Activated effector memory CD4-positive, alpha-beta T cell treated with Interleukin-2 at 50 U/mL for 16 hours (primary cell): Measurements from ENCODE around the gene PPP1R12B.
"Not testable (repeated sequence)": the region's sequence is repeated elsewhere in the genome, so short reads cannot be mapped to it uniquely, and the experiment has no call there.

Experiments used
- DNase-seq: peaks from one replicate; pipeline ENCODE4 v3.0.0-alpha.2; 2020

The PPP1R12B gene

DNA sequence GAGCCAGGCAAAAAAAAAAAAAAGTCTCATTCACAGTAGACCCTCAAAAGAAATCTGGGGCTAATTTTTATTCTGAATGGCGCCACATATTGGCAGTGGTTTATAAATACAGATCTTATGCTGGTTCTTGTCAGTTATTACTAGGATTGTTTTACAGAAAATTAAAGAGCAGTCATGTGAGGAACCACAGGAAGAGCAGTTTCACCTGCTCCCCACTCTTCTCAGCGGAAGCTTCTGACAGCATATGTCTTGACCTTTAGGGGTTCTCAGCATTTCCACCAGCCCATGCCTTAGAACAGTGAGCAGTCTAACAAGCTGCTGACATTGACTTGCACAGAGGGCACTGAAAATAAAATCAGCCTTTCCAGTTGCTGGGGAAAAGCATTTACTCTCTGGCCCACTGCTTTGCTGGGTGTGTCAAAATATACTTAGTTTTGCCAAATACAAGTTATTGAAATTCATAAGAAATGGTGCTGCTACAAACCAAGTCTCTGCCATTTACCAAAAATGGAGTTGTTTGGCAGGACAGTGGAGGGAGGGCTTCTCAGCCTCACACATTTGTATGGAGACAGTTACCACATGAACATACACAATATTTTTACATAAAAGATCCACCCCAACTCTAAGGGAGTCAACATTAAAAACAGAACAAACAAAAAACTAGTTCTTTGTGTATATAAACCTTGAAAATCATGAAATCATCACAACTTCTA is 217.5 kb downstream of the PPP1R12B start:
- no peak for DNase-seq

DNA sequence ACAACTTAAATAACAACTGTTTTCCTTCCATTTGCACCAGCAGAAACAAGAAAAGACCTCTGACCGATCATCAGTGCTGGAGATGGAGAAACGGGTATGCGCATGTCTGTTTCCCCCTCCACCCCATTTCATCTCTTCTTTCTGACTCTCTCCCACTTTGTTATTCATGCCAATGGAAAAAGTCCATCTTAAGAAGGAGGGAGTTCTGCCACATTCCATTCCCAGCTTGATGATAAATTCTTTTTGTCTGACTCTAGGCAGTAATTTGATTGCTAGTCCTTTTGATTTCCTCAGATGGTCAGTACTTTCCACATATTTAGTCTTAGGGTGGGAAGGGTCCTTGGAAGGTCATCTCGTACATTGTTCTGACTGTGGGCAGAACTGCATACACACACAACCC is 219.2 kb downstream of the PPP1R12B start:
- no peak for DNase-seq

DNA sequence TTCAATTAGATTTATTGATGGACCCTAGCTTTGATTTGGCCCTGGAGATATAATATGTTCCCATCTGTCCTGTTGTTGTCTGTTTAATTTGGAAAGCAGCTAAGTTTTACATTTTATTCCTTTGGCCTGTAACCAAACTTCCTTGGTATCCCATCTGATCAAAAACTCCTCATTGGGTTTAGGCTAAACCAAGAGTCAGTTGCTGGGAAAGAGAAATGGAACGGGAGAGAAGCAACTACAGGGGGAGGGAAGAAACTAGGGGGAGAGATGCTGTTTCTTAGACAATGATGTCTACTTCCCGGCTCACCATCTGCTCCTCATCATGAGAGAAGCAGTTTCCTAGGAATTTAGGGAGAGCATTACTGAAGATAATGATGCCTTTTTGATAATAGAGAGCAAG is 219.9 kb downstream of the PPP1R12B start:
- DNase-seq: no peak

DNA sequence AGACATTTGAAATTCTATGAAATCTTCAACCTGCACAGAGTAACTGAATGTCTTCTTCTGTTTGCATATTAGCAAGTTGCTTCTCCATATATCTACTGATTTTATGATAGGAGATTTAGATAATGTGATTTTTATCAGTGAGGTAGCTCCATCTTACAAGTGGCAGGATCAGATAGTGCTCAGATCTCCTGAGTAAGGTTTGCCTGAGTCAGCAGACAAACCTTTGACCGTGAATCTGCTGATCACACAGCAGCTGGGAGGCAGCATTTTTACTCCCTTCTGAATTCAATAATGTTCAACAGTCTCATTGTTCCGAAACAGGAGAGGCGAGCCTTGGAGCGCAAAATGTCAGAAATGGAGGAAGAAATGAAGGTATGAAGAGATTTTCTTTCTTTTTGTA is 220.3 kb downstream of the PPP1R12B start:
- DNase-seq: no peak

DNA sequence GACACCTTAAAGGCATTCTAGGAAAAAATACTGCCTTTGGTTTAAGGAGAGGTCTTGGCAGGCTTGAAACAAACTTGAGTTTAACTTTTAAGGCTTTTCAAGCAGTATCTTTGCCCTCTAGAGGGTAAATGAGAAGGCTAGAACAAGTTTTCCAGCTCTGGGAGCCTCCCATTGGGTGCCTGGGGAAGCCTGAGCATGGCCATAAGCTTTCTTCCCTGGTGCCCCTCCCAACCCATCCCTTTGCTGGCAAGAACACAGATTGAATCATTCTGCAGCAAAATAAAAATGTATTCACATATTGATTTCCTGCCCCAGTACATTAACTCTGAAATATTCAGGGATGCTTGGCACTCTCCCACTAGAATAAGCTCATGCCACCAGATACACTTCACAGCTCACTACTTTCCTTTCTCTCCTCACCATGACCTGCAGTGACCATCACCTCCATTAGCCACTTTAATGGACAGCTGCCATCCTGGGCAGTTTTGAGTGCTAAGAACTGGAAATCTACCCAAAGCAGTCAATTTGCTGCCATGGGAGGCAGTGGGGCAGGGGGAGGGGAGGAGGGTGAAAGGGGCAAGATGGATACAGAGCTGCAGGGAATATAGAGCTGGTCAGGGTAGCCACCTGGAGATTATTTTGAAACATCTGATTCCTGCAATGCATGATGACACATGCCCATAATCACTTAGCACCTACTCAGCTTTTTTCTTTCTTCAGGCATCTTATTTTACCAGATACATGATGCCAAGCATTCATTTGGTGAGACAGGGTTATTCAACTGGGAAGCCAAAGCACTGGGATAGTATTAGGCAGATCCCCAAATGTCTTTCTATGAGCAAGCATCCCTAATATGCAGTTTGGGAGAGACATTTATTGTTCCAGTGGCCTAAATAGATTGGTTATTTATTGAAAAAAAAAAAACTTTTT is 221.2 kb downstream of the PPP1R12B start:
- DNase-seq: no peak

DNA sequence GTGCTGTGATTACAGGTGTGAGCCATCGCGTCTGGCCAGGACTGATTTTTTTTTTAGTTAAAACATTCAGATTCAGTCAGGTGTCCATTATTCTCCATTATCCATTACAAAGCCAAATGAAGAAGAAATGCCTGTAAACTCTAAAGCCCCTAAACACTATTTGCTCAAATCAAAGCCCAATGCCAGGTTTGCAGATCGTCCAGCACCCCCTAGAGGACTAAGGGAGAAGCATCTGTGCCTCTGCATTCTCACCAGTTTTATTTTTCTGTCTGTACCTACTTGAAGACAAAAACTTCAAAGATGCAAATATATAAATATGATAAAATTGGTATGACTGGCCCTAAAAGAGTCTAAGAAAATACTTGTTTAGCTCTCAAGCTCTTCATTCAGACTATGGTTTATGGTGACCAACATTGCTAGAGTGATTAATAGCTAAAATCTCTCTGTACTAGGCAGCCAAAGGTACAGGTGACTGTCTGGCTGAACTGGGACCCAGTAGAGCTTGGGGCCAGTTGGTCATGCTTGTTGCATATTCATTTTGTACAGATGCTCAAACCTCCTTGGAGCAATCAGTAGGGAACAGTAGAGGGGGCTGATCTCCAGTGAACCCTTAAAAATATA is 223.3 kb downstream of the PPP1R12B start:
- no peak for DNase-seq

DNA sequence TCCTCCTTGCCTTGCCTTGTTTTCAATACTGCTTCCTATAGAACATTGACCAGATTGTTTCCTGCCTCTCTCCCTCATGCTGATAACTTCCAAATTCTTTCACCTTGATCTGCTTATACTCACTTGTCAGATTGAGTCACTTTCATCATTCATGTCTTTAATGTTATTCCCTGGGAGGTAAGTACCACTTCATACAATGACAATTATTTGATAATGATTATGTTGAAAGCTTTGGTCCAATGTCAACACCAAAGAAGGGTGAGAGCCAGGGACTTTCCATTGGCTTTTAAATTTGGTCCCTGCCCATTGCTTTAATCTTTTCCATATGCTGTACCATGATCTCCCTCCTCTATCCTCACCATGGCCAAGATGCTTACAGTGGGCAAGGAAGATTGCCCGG is 224.4 kb downstream of the PPP1R12B start:
- DNase-seq: no peak

DNA sequence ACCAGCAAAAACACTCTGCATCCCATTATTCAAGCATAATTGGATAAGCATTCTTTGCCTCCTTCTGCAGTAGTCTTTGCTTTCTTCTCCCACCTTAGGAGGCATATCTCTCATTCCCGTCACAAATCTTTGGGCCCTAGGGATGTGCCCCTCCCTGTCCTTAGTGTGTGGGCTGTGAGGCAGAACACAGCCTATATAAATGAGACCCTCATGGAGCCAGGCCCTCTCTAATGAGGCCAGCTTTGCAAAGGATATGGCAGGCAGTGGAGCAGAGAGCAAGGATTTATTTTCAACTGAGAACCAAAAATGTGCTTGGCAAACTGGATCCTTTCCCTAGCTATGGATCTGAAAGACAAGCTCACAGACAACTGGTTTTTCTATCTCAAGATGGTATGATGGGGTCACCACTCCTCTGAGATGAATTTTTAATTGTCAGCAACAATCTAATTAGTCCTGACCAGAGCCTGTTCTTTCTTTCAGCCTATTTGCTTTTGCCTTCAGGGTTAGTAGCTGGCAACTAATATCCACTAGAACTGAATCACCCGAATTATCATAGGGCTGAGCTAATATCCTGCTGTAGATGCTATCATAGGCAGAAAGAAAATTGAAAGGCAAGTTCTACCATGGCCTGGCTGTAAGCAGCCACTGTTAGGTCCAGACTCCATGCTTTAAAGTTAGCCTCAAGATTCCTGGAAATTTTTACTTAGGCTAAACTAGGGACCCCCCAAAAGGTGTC is 227.6 kb downstream of the PPP1R12B start:
- DNase-seq: no peak

DNA sequence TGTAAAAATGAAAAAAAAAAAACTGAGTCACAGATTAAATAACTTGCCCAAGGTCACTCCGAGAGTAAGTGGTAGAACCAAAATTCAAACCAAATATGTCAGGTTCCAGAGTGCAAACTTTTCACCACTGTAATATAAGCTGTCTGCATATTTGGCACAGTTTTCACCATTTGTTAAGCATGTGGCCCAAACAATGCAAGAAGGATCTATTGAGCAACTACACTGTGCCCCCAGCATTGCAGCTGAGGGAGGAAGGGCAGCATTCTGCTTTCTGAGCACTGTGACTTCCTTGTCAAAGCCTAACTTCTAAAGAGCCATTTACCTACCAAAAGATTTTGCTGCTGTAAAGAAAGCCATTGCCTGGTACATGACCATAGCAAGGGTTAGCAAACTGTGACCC is 228.3 kb downstream of the PPP1R12B start:
- DNase-seq: no peak

DNA sequence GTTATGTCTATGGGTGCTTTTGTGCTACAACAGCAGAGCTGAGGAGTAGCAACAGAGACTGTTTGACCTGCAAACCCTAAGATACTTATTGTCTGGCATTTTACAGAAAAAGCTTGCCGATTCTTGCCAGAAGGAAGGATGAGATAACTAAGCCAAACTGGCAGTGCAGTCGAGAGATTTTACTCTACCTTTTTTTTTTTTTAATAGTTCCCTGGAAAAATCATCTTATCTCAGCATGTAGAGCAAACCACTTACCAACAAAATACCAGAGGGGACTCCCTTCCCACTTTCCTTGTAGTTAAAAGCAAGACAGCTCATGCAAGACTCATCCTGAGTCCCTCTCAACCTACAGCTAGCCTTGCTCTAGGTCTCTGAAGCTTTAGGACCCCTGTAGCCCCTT is 228.9 kb downstream of the PPP1R12B start:
- no peak for DNase-seq

DNA sequence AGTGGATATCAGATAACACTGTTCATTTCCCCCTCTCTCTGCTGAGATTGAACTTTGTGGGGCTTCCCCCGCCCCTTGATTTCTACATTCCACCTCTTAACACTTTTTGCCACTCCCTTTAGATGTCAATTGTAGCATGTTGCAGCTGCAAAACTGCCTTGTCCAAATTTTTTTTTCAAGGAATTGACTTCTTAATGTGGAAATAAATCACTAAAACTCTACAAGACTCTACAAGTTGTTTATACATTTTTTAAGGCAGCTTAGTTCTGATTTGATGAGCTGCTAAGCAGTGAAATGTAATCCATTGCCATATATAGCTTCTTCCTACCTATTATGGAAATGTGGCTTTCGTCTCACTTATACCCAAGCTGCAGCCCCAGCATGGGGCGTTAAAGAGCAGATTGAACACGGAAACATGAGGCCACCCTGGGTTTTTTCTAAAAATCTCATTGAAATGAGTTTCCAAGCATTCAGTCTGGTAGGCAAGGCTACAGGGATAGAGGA is 229.6 kb downstream of the PPP1R12B start:
- no peak for DNase-seq

DNA sequence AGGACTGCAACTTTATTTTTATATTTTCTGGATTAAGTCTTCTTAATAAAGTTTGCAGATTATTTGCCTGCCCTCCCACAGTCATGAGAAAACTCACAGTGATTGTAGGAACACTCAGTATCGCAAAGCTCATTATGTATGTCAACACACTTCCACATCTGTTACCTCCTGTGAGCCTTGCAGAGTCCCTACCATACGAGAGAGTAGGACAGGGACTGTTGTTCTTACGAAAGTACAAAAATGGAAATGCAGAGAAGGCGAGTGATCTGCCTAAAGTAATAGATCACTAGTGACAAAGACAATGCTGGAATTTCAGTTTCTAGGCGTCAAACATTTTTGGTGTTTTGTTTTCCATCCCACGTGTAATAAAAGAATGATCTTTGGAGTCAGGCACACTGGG is 230.1 kb downstream of the PPP1R12B start:
- no peak for DNase-seq

DNA sequence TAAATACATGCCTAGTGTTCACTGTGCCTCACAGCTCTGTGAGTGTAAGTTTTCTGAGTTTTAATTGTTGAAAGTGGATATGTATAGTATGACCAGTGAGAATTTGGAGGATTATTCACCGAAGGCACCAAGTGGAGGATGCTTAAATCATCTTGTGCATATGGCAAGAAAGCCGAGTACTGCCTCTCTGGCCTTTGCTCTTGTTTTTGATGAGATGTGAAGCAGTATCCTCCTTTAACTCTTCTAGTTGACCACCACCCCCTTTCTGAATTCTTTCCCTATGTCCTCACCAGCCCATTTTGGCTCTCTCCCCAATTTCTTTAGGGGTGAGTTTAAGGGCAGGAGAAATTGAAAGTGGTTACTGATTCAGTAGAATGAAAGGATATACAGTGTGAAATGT is 231.3 kb downstream of the PPP1R12B start:
- no peak for DNase-seq

DNA sequence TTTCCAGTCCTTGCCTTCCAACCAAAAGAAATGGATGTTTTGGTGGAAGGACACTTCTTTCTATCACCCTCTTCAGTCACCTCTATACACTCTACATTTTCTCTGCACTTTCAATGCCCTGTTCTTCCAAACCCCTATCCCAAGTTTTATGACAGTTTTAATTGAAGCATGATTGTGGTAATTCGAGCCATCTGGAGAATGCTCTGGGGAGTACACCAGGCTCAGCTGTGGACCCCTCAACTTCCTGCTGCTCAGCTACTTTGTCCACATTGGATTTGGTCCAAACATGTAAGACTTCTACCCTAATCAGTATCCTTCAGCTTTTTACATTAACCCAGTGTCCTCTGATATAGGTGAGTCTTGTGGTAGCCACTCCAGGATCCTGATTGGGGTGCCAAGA is 232.1 kb downstream of the PPP1R12B start:
- no peak for DNase-seq

DNA sequence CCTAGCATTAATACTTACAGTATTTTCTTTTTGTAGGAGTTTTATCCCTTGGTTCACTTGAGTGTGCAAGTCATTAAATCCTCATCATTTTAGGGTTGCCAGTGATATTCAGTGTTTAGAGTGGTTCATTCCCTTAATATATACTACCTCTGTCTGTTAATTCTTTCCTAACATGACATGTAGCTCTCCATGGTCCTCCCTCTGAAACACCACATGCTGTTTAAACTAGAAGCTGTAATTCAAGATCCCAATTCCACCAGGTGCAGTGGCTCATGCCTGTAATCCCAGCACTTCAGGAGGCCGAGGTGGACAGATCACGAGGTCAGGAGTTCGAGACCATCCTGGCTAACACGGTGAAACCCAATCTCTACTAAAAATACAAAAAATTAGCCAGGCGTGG is 233.9 kb downstream of the PPP1R12B start:
- not testable (repeated sequence) for DNase-seq

DNA sequence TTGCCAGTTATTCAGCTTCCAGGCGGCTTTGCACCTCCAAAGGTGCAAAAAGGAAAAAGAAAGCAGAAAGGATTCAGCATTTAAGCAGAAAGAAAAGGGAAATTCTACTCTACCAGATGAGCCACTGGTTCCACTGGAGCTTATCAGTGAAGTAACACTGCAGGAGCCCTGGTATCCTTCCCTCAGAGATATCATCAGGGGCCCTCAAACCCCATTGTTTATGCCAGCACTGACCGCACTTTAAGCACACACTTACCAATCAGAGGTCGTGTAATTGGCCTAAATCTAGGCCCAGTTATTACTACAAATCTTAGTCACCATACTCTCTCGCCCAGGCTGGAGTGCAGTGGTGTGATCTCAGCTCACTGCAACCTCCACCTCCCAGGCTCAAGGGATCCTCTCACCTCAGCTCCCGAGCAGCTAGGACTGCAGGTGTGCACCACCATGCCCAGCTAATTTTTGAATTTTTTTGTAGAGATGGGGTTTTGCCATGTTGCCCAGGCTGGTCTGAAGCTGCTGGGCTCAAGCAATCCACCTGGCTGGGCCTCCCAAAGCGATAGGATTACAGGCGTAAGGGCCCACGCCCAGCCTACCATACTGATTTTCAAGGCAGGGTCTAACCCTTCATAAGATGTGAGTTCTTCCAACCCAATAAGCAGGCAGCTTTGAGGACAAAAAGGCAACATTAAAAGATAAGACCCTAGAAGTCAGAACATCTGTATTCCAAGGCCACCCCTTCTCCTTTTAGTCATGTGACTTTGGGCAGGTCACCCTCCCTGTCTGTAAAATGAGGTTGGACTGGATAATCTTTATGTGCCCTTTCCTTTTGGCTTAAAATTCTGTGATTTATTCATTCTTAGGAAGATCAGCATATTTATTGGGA is 236.4 kb downstream of the PPP1R12B start:
- no peak for DNase-seq

DNA sequence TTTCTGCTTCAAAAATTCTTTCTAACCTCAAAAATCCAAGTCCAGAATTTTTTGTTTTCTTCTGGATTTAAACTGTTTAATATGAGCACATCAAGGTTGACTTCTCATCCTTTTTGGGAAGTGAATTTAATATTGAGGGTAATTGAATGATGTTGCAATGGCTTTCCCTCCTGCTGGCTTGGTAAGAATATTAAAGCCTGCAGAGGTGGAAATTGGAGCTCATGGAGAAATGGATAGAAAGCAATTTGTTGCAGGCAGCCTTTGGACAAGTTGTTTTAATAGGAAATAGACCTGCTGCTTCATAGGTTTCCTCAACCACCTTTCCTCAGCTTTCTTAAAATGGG is 237.1 kb downstream of the PPP1R12B start:
- DNase-seq: no peak

DNA sequence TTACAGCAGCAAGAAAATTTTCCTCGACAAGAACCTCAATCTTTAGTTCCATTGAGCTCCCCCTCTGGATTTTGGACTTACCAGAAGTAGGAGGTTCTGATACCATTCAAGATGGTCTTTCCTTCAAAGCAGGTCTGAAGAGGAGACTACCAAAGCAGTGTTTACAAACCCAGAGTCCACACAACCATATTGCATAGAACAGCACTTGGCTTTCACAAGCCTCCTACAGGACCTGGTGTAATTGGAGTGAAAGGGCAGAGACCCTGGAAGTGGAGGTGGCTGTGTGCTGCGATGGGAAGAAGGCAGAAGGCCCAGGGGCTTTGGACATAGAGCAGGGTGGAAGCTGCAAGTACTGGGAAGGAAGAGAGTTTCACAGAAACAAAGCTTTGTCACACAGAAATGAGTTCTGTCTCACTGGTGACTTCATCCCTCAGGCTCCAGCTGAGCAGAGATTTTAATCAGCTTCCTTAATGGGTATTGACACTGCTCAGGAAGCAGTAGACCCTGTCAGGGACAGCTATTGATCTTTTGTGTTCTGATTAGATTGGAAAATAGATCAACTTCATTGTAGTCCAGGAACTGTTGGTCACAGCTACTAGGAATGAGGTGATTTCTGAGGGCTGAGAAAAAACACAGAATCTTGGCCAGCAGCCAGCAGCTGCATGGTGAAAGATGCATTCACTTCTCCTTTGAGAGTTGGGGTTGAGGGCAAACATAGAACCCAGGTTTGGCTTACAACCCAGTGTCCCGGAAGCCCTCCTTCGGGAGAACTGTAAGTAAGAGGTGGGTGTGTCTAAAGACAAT is 237.7 kb downstream of the PPP1R12B start:
- DNase-seq: no peak

DNA sequence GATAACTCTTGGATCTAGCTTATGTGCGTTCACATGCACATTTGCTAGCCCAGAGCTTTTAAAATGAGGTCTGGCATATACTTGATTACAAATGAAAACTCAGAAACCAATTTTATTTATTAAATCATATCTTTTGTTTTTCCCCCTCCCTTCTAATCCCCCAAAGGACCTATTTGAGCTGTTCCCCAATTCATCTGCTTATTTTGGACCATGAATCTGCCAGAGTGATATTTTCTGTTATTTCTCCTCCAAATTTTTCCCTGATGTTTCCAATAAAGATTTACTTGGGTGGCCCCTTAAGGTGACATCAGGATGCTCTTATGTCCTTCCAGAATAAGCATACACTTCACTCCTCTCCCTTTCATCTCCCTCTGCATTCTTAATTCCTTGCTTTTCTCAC is 238.4 kb downstream of the PPP1R12B start:
- DNase-seq: no peak

DNA sequence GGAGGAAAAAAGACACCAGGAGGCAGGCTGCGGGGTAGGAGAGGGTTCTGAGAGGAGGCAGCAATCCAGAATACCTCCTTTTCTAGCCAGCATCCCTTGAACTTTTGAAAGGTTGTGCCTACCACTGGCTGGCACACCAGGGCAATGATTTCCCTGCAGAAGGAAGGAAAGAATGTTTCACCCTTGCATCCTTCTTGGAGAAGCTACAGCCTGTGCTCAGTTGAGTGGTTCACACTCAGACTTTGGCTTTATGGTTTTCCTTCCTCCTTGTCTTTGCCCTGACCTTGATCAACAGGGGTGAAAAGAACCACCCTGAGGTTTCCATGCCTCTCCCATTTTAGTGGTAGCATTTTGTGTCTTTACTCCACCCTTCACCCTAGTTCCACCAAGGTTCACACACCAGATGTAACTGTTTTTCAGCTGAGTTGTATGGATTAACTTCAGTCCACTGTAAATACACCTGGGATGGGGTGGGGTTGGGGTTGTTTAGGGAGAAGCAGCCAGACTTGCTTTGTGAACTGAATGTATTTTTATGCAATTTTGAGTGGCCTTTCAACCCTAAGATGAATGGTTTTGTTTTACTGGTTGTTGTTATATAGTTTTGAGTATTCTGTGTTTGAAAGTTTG is 239.5 kb downstream of the PPP1R12B start:
- no peak for DNase-seq
